NB4 (cell line): ENCODE results near the gene DEPDC4.

Source experiments
- CTCF ChIP-seq: IDR thresholded peaks from one replicate; pipeline ENCODE4 v1.5.1; 2012; ENCODE audit warnings: low read depth, low read length
- MAX ChIP-seq: IDR thresholded peaks from 2 replicates; pipeline ENCODE4 v1.6.1; 2011; ENCODE audit warnings: low read depth, low read length
- MYC ChIP-seq: IDR thresholded peaks from 2 replicates; pipeline ENCODE4 v1.6.1; 2011; ENCODE audit warnings: low read depth, low read length
- POLR2A ChIP-seq: IDR thresholded peaks from 2 replicates; pipeline ENCODE4 v1.6.1; 2011; ENCODE audit warnings: mild to moderate bottlenecking; ENCODE audit not compliant: insufficient read length; ENCODE audit errors: extremely low read depth

GRCh38 chr12:100251917-100252316 lies 15.0 kb downstream of the DEPDC4 start:
- no peak for TF ChIP-seq CTCF
- no peak for TF ChIP-seq POLR2A
- no peak for TF ChIP-seq MYC
- TF ChIP-seq MAX: no peak
